ENCODE measurements around the gene ATP6V1D.

Gene ATP6V1D

GRCh38 chr14:67365476-67365875 is 5.9 kb upstream of the ATP6V1D start:
- no peak for DNase-seq (ENCODE audit: extremely low spot score)
- ChIA-PET CTCF (no interaction called here), POLR2A (no interaction called here)
- no peak for TF ChIP-seq FOXM1 (IDR thresholded peaks at IDR 0.05; ENCODE audit: borderline replicate concordance)
- no peak for TF ChIP-seq LEF1 (IDR thresholded peaks at IDR 0.05; ENCODE audit: borderline replicate concordance)
- no peak for TF ChIP-seq SP1 (IDR thresholded peaks at IDR 0.05)
- TF ChIP-seq SUZ12 (IDR thresholded peaks at IDR 0.05): no peak
- TF ChIP-seq BHLHE40 (IDR thresholded peaks at IDR 0.05; ENCODE audit: borderline replicate concordance): no peak
- no peak for TF ChIP-seq PKNOX1 (IDR thresholded peaks at IDR 0.05)
- no peak for TF ChIP-seq HDGF (IDR thresholded peaks at IDR 0.05; ENCODE audit: borderline replicate concordance)
- no peak for TF ChIP-seq ELF4 (IDR thresholded peaks at IDR 0.05)
- no peak for TF ChIP-seq ZNF384 (IDR thresholded peaks at IDR 0.05)
- TF ChIP-seq NFRKB (IDR thresholded peaks at IDR 0.05): no peak
- TF ChIP-seq FOXA1 (IDR thresholded peaks at IDR 0.05): no peak
- TF ChIP-seq CTBP1 (IDR thresholded peaks at IDR 0.05; ENCODE audit: borderline replicate concordance): no peak
- TF ChIP-seq FOXK2 (IDR thresholded peaks at IDR 0.05): no peak
- TF ChIP-seq L3MBTL2 (conservative IDR thresholded peaks at IDR 0.05): no peak
- no peak for TF ChIP-seq TARDBP (IDR thresholded peaks at IDR 0.05)

GRCh38 chr14:67360470-67361206 is 1.0 kb upstream of the ATP6V1D start:
- no peak for DNase-seq (ENCODE audit: extremely low spot score)
- TF ChIP-seq ZNF384 (IDR thresholded peaks at IDR 0.05): no peak
- no peak for TF ChIP-seq BHLHE40 (IDR thresholded peaks at IDR 0.05; ENCODE audit: borderline replicate concordance)
- no peak for TF ChIP-seq CTBP1 (IDR thresholded peaks at IDR 0.05; ENCODE audit: borderline replicate concordance)
- CTCF ChIA-PET: interaction anchor here (0.6 to 1.6 kb wide), 6 partner anchors 11 to 948 kb away, joined by 3 to 5 read pairs (median 4); no protein-coding TSS in a partner anchor
- POLR2A ChIA-PET: interaction anchor here (0.6 to 1.6 kb wide), 6 partner anchors 8 to 335 kb away, joined by 3 to 5 read pairs (median 3); partner anchors contain the start of gene RDH11

- CTCF ChIA-PET: interaction anchor here (0.6 to 1.6 kb wide), 18 partner anchors 8 to 250 kb away, joined by 3 to 9 read pairs (median 4); no protein-coding TSS in a partner anchor
- DNase-seq (ENCODE audit: extremely low spot score): peak; percentile 17
- POLR2A ChIA-PET: interaction anchor here (0.8 to 1.6 kb wide), 7 partner anchors 9 to 336 kb away, joined by 3 to 7 read pairs (median 3); partner anchors contain the start of gene RDH11
- no peak for TF ChIP-seq SP1 (IDR thresholded peaks at IDR 0.05)
- no peak for TF ChIP-seq ARNT (IDR thresholded peaks at IDR 0.05)
- TF ChIP-seq FOXM1 (IDR thresholded peaks at IDR 0.05; ENCODE audit: borderline replicate concordance): no peak
- no peak for TF ChIP-seq ELF4 (IDR thresholded peaks at IDR 0.05)
- TF ChIP-seq ZNF384 (IDR thresholded peaks at IDR 0.05): no peak
- TF ChIP-seq FOXA1 (IDR thresholded peaks at IDR 0.05): no peak
- no peak for TF ChIP-seq SUZ12 (IDR thresholded peaks at IDR 0.05)
- no peak for TF ChIP-seq LEF1 (IDR thresholded peaks at IDR 0.05; ENCODE audit: borderline replicate concordance)
- TF ChIP-seq FOXK2 (IDR thresholded peaks at IDR 0.05): no peak
- no peak for TF ChIP-seq TARDBP (IDR thresholded peaks at IDR 0.05)
- no peak for TF ChIP-seq PKNOX1 (IDR thresholded peaks at IDR 0.05)
- TF ChIP-seq BHLHE40 (IDR thresholded peaks at IDR 0.05; ENCODE audit: borderline replicate concordance): no peak
- no peak for TF ChIP-seq CTBP1 (IDR thresholded peaks at IDR 0.05; ENCODE audit: borderline replicate concordance)
- no peak for TF ChIP-seq L3MBTL2 (conservative IDR thresholded peaks at IDR 0.05)
Measured at GRCh38 chr14:67358924-67359774, 455 bp downstream of the ATP6V1D start.

GRCh38 chr14:67357969-67358354 is 1.6 kb downstream of the ATP6V1D start:
- POLR2A ChIA-PET: no interaction called here
- CTCF ChIA-PET: no interaction called here
- no peak for TF ChIP-seq TARDBP (IDR thresholded peaks at IDR 0.05)
- TF ChIP-seq SP1 (IDR thresholded peaks at IDR 0.05): no peak
- TF ChIP-seq SUZ12 (IDR thresholded peaks at IDR 0.05): no peak
- no peak for TF ChIP-seq CTBP1 (IDR thresholded peaks at IDR 0.05; ENCODE audit: borderline replicate concordance)
- TF ChIP-seq FOXK2 (IDR thresholded peaks at IDR 0.05): no peak
- no peak for TF ChIP-seq PKNOX1 (IDR thresholded peaks at IDR 0.05)
- DNase-seq (ENCODE audit: extremely low spot score): no peak

GRCh38 chr14:67357186-67357968 is 2.2 kb downstream of the ATP6V1D start:
- ChIA-PET CTCF (no interaction called here), POLR2A (no interaction called here)
- no peak for DNase-seq (ENCODE audit: extremely low spot score)
- TF ChIP-seq NFRKB (IDR thresholded peaks at IDR 0.05) (no peak), ZNF384 (IDR thresholded peaks at IDR 0.05) (no peak), ARNT (IDR thresholded peaks at IDR 0.05) (no peak), HDGF (IDR thresholded peaks at IDR 0.05; ENCODE audit: borderline replicate concordance) (no peak), ELF4 (IDR thresholded peaks at IDR 0.05) (no peak), BHLHE40 (IDR thresholded peaks at IDR 0.05; ENCODE audit: borderline replicate concordance) (no peak), CTBP1 (IDR thresholded peaks at IDR 0.05; ENCODE audit: borderline replicate concordance) (no peak), FOXK2 (IDR thresholded peaks at IDR 0.05) (no peak), TARDBP (IDR thresholded peaks at IDR 0.05) (no peak), L3MBTL2 (conservative IDR thresholded peaks at IDR 0.05) (no peak), PKNOX1 (IDR thresholded peaks at IDR 0.05) (no peak), LEF1 (IDR thresholded peaks at IDR 0.05; ENCODE audit: borderline replicate concordance) (no peak), SUZ12 (IDR thresholded peaks at IDR 0.05) (no peak), SP1 (IDR thresholded peaks at IDR 0.05) (no peak), FOXA1 (IDR thresholded peaks at IDR 0.05) (no peak)
